HepG2 (cell line): ENCODE results near the gene PLEKHB2. TPM values are rescaled to one million over a fixed set of nuclear protein-coding genes. Genes with fewer than 3 reads are reported as not detected.

ENCODE experiments used
- ARHGAP35 ChIP-seq: sonication (generic); formaldehyde crosslinking; IDR thresholded peaks from 2 replicates; pipeline ENCODE4 v1.9.0; 2022; ENCODE audit warnings: mild to moderate bottlenecking, inconsistent platforms, moderate library complexity, missing genetic modification reagents, borderline replicate concordance
- ATRX ChIP-seq: sonication (generic); formaldehyde crosslinking; IDR thresholded peaks from 2 replicates; pipeline ENCODE4 v1.4.0; 2020; ENCODE audit warnings: missing genetic modification reagents, borderline replicate concordance
- GTF2F1 ChIP-seq: fragments of 150-350 bp; IDR thresholded peaks from 2 replicates; pipeline ENCODE4 v1.6.1; 2014; ENCODE audit warnings: low read length
- HMGA1 ChIP-seq: sonication (generic); formaldehyde crosslinking; conservative IDR thresholded peaks from 2 replicates; pipeline ENCODE4 v1.4.0; 2020; ENCODE audit warnings: missing genetic modification reagents
- JUN ChIP-seq: sonication (generic); formaldehyde crosslinking; IDR thresholded peaks from 2 replicates; pipeline ENCODE4 v1.4.0; 2020; ENCODE audit warnings: mild to moderate bottlenecking, missing genetic modification reagents
- STAG1 ChIP-seq: sonication (generic); formaldehyde crosslinking; IDR thresholded peaks from 2 replicates; pipeline ENCODE4 v1.4.0; 2020; ENCODE audit warnings: missing genetic modification reagents
- STAT6 ChIP-seq: sonication (generic); formaldehyde crosslinking; IDR thresholded peaks from 2 replicates; pipeline ENCODE4 v1.4.0; 2020; ENCODE audit warnings: missing genetic modification reagents, mild to moderate bottlenecking, borderline replicate concordance
- ZBTB1 ChIP-seq: sonication (generic); formaldehyde crosslinking; IDR thresholded peaks from 2 replicates; pipeline ENCODE4 v1.4.0; 2020; ENCODE audit warnings: missing genetic modification reagents, borderline replicate concordance
- ZBTB20 ChIP-seq: sonication (generic); formaldehyde crosslinking; IDR thresholded peaks from 2 replicates; pipeline ENCODE4 v1.8.1; 2023; ENCODE audit warnings: missing genetic modification reagents, low read depth, mild to moderate bottlenecking, borderline replicate concordance
- ZFP36L2 ChIP-seq: sonication (generic); formaldehyde crosslinking; IDR thresholded peaks from 2 replicates; pipeline ENCODE4 v1.4.0; 2020; ENCODE audit warnings: missing genetic modification reagents
- ZNF260 ChIP-seq: sonication (generic); formaldehyde crosslinking; IDR thresholded peaks from 2 replicates; pipeline ENCODE4 v1.4.0; 2020; ENCODE audit warnings: missing genetic modification reagents, low read depth, mild to moderate bottlenecking, borderline replicate concordance
- ZNF282 ChIP-seq: fragments of 450-650 bp; IDR thresholded peaks from 2 replicates; pipeline ENCODE4 v1.6.1; 2018; ENCODE audit not compliant: partially characterized antibody
- ZNF432 ChIP-seq: sonication (generic); formaldehyde crosslinking; IDR thresholded peaks from 2 replicates; pipeline ENCODE4 v1.5.0; 2020; ENCODE audit warnings: missing genetic modification reagents, mild to moderate bottlenecking, borderline replicate concordance
- ZSCAN25 ChIP-seq: sonication (generic); formaldehyde crosslinking; IDR thresholded peaks from 2 replicates; pipeline ENCODE4 v1.8.0; 2022; ENCODE audit warnings: mild to moderate bottlenecking, missing genetic modification reagents
- polyA plus RNA-seq, 8 experiments: library from polyadenylated mRNA; depleted of rRNA in 3 of 8; stranded (reverse) in 7 of 8; unstranded in 1 of 8; fragments of >200 nt; fragmentation: Illumina TruSeq in 4 of 8; extraction: Trizol in 4 of 8; gene quantifications; 2 replicates each; pipeline versions ENCODE4 v1.2.1 to v1.2.3, GENCODE V29; 2011 to 2016; ENCODE audit warnings: low read depth in 4 of 8, missing spikeins in 1 of 8, mixed read lengths in 1 of 8; ENCODE audit not compliant: insufficient read depth in 1 of 8
- total RNA-seq, 5 experiments: library from RNA; depleted of rRNA; stranded (reverse); fragments of >200 nt; fragmentation: Illumina TruSeq; extraction: Trizol; gene quantifications; 2 replicates each; pipeline ENCODE4 v1.2.3, GENCODE V29; 2016; ENCODE audit warnings: low read depth in 1 of 5
- TF ChIP-seq, protein P1 (sequence below): sonication (generic); formaldehyde crosslinking; IDR thresholded peaks from 2 replicates; pipeline ENCODE4 v1.4.0; 2020; ENCODE audit warnings: missing genetic modification reagents
- TF ChIP-seq, protein P2 (sequence below): sonication (generic); formaldehyde crosslinking; IDR thresholded peaks from 2 replicates; pipeline ENCODE4 v1.5.0; 2020; ENCODE audit warnings: missing genetic modification reagents, mild to moderate bottlenecking, borderline replicate concordance
- TF ChIP-seq, protein P3 (sequence below), 2 experiments: sonication (generic) in 1 of 2; formaldehyde crosslinking in 1 of 2; IDR thresholded peaks; 2 replicates each; pipeline versions ENCODE4 v1.4.0 to v1.6.1; 2016 to 2020; ENCODE audit warnings: borderline replicate concordance in 1 of 2, low read depth in 1 of 2, mild to moderate bottlenecking in 1 of 2, missing genetic modification reagents in 1 of 2

PLEKHB2 gene
- total and polyA plus RNA-seq, 2 of the 13 experiments (the other 11 are each of a cell fraction or from before 2014, with no cell fraction given) = 73.0 to 78.9 TPM

- no peak for TF ChIP-seq ZNF260 (CRISPR knock-in tag)
- TF ChIP-seq ZBTB1 = no peak
- TF ChIP-seq JUN = no peak; the same call in none of the 2 replicates
- TF ChIP-seq, protein P1, sequence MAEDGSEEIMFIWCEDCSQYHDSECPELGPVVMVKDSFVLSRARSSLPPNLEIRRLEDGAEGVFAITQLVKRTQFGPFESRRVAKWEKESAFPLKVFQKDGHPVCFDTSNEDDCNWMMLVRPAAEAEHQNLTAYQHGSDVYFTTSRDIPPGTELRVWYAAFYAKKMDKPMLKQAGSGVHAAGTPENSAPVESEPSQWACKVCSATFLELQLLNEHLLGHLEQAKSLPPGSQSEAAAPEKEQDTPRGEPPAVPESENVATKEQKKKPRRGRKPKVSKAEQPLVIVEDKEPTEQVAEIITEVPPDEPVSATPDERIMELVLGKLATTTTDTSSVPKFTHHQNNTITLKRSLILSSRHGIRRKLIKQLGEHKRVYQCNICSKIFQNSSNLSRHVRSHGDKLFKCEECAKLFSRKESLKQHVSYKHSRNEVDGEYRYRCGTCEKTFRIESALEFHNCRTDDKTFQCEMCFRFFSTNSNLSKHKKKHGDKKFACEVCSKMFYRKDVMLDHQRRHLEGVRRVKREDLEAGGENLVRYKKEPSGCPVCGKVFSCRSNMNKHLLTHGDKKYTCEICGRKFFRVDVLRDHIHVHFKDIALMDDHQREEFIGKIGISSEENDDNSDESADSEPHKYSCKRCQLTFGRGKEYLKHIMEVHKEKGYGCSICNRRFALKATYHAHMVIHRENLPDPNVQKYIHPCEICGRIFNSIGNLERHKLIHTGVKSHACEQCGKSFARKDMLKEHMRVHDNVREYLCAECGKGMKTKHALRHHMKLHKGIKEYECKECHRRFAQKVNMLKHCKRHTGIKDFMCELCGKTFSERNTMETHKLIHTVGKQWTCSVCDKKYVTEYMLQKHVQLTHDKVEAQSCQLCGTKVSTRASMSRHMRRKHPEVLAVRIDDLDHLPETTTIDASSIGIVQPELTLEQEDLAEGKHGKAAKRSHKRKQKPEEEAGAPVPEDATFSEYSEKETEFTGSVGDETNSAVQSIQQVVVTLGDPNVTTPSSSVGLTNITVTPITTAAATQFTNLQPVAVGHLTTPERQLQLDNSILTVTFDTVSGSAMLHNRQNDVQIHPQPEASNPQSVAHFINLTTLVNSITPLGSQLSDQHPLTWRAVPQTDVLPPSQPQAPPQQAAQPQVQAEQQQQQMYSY (CRISPR knock-in tag) = 0 out of 2 replicates have a peak, but pooled peaks have one; percentile 19
- TF ChIP-seq GTF2F1 = 0 out of 2 replicates have a peak, but pooled peaks have one; percentile 16
- TF ChIP-seq, protein P2, sequence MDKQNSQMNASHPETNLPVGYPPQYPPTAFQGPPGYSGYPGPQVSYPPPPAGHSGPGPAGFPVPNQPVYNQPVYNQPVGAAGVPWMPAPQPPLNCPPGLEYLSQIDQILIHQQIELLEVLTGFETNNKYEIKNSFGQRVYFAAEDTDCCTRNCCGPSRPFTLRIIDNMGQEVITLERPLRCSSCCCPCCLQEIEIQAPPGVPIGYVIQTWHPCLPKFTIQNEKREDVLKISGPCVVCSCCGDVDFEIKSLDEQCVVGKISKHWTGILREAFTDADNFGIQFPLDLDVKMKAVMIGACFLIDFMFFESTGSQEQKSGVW (CRISPR knock-in tag) = no peak
- no peak for TF ChIP-seq STAT6 (CRISPR knock-in tag)
- TF ChIP-seq ZSCAN25 (CRISPR knock-in tag) = no peak
- TF ChIP-seq ZBTB20 (CRISPR knock-in tag) = no peak
- 0 out of 2 replicates have a peak, but pooled peaks have one; percentile 1 for TF ChIP-seq STAG1
- no peak for TF ChIP-seq ZFP36L2
- TF ChIP-seq ZNF432 = no peak
- TF ChIP-seq ATRX (CRISPR knock-in tag) = no peak
- no peak for TF ChIP-seq ARHGAP35 (CRISPR knock-in tag)
- TF ChIP-seq ZNF282 = no peak
- TF ChIP-seq, protein P3, sequence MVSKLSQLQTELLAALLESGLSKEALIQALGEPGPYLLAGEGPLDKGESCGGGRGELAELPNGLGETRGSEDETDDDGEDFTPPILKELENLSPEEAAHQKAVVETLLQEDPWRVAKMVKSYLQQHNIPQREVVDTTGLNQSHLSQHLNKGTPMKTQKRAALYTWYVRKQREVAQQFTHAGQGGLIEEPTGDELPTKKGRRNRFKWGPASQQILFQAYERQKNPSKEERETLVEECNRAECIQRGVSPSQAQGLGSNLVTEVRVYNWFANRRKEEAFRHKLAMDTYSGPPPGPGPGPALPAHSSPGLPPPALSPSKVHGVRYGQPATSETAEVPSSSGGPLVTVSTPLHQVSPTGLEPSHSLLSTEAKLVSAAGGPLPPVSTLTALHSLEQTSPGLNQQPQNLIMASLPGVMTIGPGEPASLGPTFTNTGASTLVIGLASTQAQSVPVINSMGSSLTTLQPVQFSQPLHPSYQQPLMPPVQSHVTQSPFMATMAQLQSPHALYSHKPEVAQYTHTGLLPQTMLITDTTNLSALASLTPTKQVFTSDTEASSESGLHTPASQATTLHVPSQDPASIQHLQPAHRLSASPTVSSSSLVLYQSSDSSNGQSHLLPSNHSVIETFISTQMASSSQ (IDR thresholded peaks at IDR 0.05; ENCODE audit: low read depth) = no peak
- TF ChIP-seq, protein P3 (CRISPR knock-in tag; IDR thresholded peaks at IDR 0.05; ENCODE audit: borderline replicate concordance) = peak; percentile 24; the same call in 1 of the 2 replicates
- TF ChIP-seq HMGA1 (CRISPR knock-in tag) = no peak
Measured at GRCh38 chr2:131093006-131093695, 12.0 kb upstream of the PLEKHB2 start, which contains the start of gene FAM168B (continued).
